HepG2 (cell line): ENCODE measurements around the gene ATP8B2.

Source experiments
- ELF4 ChIP-seq: sonication (generic); formaldehyde crosslinking; IDR thresholded peaks from 2 replicates; pipeline ENCODE4 v1.5.0; 2020; ENCODE audit warnings: missing genetic modification reagents, mild to moderate bottlenecking, moderate library complexity, borderline replicate concordance
- NFIB ChIP-seq: sonication (generic); formaldehyde crosslinking; IDR thresholded peaks from 2 replicates; pipeline ENCODE4 v1.9.0; 2021; ENCODE audit warnings: missing genetic modification reagents, mild to moderate bottlenecking, borderline replicate concordance
- RBFOX2 ChIP-seq: fragments of 200-400 bp; formaldehyde crosslinking; IDR thresholded peaks from 2 replicates; pipeline ENCODE4 v1.6.1; 2017; ENCODE audit warnings: low read depth, mild to moderate bottlenecking, low read length
- ZFP37 ChIP-seq: sonication (generic); formaldehyde crosslinking; IDR thresholded peaks from 2 replicates; pipeline ENCODE4 v1.4.0; 2020; ENCODE audit warnings: missing genetic modification reagents, borderline replicate concordance
- ZNF333 ChIP-seq: sonication (generic); formaldehyde crosslinking; IDR thresholded peaks from 2 replicates; pipeline ENCODE4 v1.4.0; 2020; ENCODE audit warnings: mild to moderate bottlenecking, missing genetic modification reagents, borderline replicate concordance
- ZZZ3 ChIP-seq: sonication (generic); formaldehyde crosslinking; IDR thresholded peaks from 2 replicates; pipeline ENCODE4 v1.4.0; 2020; ENCODE audit warnings: missing genetic modification reagents, mild to moderate bottlenecking, borderline replicate concordance
- TF ChIP-seq, protein P1 (sequence below): sonication (generic); formaldehyde crosslinking; IDR thresholded peaks from 2 replicates; pipeline ENCODE4 v1.4.0; 2020; ENCODE audit warnings: missing genetic modification reagents, borderline replicate concordance
- TF ChIP-seq, protein P2 (sequence below): sonication (generic); formaldehyde crosslinking; IDR thresholded peaks from 2 replicates; pipeline ENCODE4 v1.5.0; 2020; ENCODE audit warnings: mild to moderate bottlenecking, missing genetic modification reagents, moderate library complexity

DNA sequence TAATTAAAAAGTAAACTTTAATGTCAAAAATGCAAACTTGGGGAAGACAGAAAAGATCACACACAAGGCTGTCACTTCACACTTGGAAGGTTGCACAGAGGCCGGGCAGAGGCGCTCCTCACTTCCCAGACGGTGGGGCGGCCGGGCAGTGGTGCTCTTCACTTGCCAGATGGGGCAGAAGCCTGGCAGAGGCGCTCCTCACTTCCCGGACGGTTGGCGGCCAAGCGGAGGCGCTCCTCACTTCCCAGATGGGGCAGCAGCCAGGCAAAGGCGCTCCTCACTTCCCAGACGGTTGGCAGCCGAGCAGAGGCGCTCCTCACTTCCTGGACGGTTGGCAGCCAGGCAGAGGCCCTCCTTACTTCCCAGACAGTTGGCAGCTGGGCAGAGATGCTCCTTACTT lies 54.0 kb downstream of the ATP8B2 start:
- TF ChIP-seq ZZZ3 (no peak), ZNF333 (CRISPR knock-in tag) (no peak), NFIB (CRISPR knock-in tag) (no peak), ZFP37 (CRISPR knock-in tag) (no peak), ELF4 (CRISPR knock-in tag) (no peak), RBFOX2 (no peak)
- TF ChIP-seq, protein P1, sequence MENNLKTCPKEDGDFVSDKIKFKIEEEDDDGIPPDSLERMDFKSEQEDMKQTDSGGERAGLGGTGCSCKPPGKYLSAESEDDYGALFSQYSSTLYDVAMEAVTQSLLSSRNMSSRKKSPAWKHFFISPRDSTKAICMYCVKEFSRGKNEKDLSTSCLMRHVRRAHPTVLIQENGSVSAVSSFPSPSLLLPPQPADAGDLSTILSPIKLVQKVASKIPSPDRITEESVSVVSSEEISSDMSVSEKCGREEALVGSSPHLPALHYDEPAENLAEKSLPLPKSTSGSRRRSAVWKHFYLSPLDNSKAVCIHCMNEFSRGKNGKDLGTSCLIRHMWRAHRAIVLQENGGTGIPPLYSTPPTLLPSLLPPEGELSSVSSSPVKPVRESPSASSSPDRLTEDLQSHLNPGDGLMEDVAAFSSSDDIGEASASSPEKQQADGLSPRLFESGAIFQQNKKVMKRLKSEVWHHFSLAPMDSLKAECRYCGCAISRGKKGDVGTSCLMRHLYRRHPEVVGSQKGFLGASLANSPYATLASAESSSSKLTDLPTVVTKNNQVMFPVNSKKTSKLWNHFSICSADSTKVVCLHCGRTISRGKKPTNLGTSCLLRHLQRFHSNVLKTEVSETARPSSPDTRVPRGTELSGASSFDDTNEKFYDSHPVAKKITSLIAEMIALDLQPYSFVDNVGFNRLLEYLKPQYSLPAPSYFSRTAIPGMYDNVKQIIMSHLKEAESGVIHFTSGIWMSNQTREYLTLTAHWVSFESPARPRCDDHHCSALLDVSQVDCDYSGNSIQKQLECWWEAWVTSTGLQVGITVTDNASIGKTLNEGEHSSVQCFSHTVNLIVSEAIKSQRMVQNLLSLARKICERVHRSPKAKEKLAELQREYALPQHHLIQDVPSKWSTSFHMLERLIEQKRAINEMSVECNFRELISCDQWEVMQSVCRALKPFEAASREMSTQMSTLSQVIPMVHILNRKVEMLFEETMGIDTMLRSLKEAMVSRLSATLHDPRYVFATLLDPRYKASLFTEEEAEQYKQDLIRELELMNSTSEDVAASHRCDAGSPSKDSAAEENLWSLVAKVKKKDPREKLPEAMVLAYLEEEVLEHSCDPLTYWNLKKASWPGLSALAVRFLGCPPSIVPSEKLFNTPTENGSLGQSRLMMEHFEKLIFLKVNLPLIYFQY (CRISPR knock-in tag), result no peak
- TF ChIP-seq, protein P2, sequence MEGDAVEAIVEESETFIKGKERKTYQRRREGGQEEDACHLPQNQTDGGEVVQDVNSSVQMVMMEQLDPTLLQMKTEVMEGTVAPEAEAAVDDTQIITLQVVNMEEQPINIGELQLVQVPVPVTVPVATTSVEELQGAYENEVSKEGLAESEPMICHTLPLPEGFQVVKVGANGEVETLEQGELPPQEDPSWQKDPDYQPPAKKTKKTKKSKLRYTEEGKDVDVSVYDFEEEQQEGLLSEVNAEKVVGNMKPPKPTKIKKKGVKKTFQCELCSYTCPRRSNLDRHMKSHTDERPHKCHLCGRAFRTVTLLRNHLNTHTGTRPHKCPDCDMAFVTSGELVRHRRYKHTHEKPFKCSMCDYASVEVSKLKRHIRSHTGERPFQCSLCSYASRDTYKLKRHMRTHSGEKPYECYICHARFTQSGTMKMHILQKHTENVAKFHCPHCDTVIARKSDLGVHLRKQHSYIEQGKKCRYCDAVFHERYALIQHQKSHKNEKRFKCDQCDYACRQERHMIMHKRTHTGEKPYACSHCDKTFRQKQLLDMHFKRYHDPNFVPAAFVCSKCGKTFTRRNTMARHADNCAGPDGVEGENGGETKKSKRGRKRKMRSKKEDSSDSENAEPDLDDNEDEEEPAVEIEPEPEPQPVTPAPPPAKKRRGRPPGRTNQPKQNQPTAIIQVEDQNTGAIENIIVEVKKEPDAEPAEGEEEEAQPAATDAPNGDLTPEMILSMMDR (CRISPR knock-in tag), result 0 out of 2 replicates have a peak, but pooled peaks have one; percentile 6
